ENCODE data around the gene IL18. TPM values are rescaled to one million over a fixed set of nuclear protein-coding genes. Genes with fewer than 3 reads are reported as not detected.

The IL18 gene
- total RNA-seq, 4 donors from 2014 or later: 161 to 329 (median 184) TPM

GRCh38 chr11:112186304-112186703, 22.4 kb upstream of the IL18 start:
- no peaks in the 10 kb centered on the region for H3K4me1 ChIP-seq
- no peak overlapping the region for H3K4me3 ChIP-seq
- H3K9me3 ChIP-seq: no peaks in the 10 kb centered on the region
- DNase-seq (ENCODE audit: low spot score in 2 of 2): no peak
- no peaks in the 10 kb centered on the region for H3K36me3 ChIP-seq
- no peak overlapping the region for H3K27ac ChIP-seq
- TF ChIP-seq POLR2A (IDR thresholded peaks at IDR 0.05): no peak
- TF ChIP-seq EP300 (IDR thresholded peaks at IDR 0.05): no peak
- no peak for TF ChIP-seq CTCF (IDR thresholded peaks at IDR 0.05)
- TF ChIP-seq POLR2AphosphoS5 (IDR thresholded peaks at IDR 0.05): no peak
- H3K27me3 ChIP-seq: no peaks in the 10 kb centered on the region

- Histone ChIP-seq H3K27me3 (no peaks in the 10 kb centered on the region), H3K4me3 (no peak overlapping the region), H3K4me1 (no peaks in the 10 kb centered on the region), H3K27ac (no peak overlapping the region), H3K36me3 (no peaks in the 10 kb centered on the region), H3K9me3 (no peaks in the 10 kb centered on the region)
- no peak for DNase-seq (ENCODE audit: low spot score in 2 of 2)
- TF ChIP-seq CTCF (IDR thresholded peaks at IDR 0.05): no peak
- no peak for TF ChIP-seq POLR2AphosphoS5 (IDR thresholded peaks at IDR 0.05)
- no peak for TF ChIP-seq EP300 (IDR thresholded peaks at IDR 0.05)
- no peak for TF ChIP-seq POLR2A (IDR thresholded peaks at IDR 0.05)
Measured at GRCh38 chr11:112185883-112186282, 22.0 kb upstream of the IL18 start.

- TF ChIP-seq POLR2A (IDR thresholded peaks at IDR 0.05): no peak
- no peak for TF ChIP-seq EP300 (IDR thresholded peaks at IDR 0.05)
- TF ChIP-seq CTCF (IDR thresholded peaks at IDR 0.05): no peak
- TF ChIP-seq POLR2AphosphoS5 (IDR thresholded peaks at IDR 0.05): no peak
- Histone ChIP-seq H3K4me1 (no peaks in the 10 kb centered on the region), H3K9me3 (no peaks in the 10 kb centered on the region), H3K27me3 (no peaks in the 10 kb centered on the region), H3K27ac (no peak overlapping the region), H3K4me3 (no peak overlapping the region), H3K36me3 (no peaks in the 10 kb centered on the region)
- 76% methylated on average over 1 of the region's 1 CpG for WGBS
- no peak for DNase-seq (ENCODE audit: low spot score in 2 of 2)
Measured at GRCh38 chr11:112182867-112183266, 19.0 kb upstream of the IL18 start.

- Histone ChIP-seq H3K9me3 (no peaks in the 10 kb centered on the region), H3K36me3 (no peaks in the 10 kb centered on the region), H3K27ac (no peak overlapping the region), H3K4me3 (no peak overlapping the region), H3K27me3 (no peaks in the 10 kb centered on the region), H3K4me1 (peaks cover 7% of the 10 kb centered on the region)
- DNase-seq (ENCODE audit: low spot score in 2 of 2): no peak
- no peak for TF ChIP-seq POLR2AphosphoS5 (IDR thresholded peaks at IDR 0.05)
Measured at GRCh38 chr11:112179601-112180000, 15.7 kb upstream of the IL18 start.

GRCh38 chr11:112178936-112179335, 15.0 kb upstream of the IL18 start:
- Histone ChIP-seq H3K27ac (no peak overlapping the region), H3K9me3 (no peaks in the 10 kb centered on the region), H3K36me3 (no peaks in the 10 kb centered on the region), H3K27me3 (no peaks in the 10 kb centered on the region), H3K4me1 (peaks cover 7% of the 10 kb centered on the region), H3K4me3 (no peak overlapping the region)
- WGBS: 82% methylated on average over 3 of the region's 3 CpGs
- DNase-seq (ENCODE audit: low spot score in 2 of 2): no peak
- no peak for TF ChIP-seq CTCF (IDR thresholded peaks at IDR 0.05)
- TF ChIP-seq POLR2A (IDR thresholded peaks at IDR 0.05): no peak
- TF ChIP-seq POLR2AphosphoS5 (IDR thresholded peaks at IDR 0.05): no peak
- TF ChIP-seq EP300 (IDR thresholded peaks at IDR 0.05): no peak

GRCh38 chr11:112178428-112178827, 14.5 kb upstream of the IL18 start:
- WGBS: 98% methylated on average over 1 of the region's 1 CpG
- peaks cover 7% of the 10 kb centered on the region for H3K4me1 ChIP-seq
- H3K9me3 ChIP-seq: no peaks in the 10 kb centered on the region
- TF ChIP-seq EP300 (IDR thresholded peaks at IDR 0.05): no peak
- no peak for TF ChIP-seq POLR2A (IDR thresholded peaks at IDR 0.05)
- no peak for TF ChIP-seq POLR2AphosphoS5 (IDR thresholded peaks at IDR 0.05)
- TF ChIP-seq CTCF (IDR thresholded peaks at IDR 0.05): no peak
- H3K27ac ChIP-seq: no peak overlapping the region
- H3K36me3 ChIP-seq: no peaks in the 10 kb centered on the region
- H3K4me3 ChIP-seq: no peak overlapping the region
- no peaks in the 10 kb centered on the region for H3K27me3 ChIP-seq
- DNase-seq (ENCODE audit: low spot score in 2 of 2): no peak

Measured in suprapubic skin (tissue), 4 donors.